Endodermal cell (in vitro differentiated cells): ENCODE data around the gene CD69. TPM values are rescaled to one million over a fixed set of nuclear protein-coding genes. Genes with fewer than 3 reads are reported as not detected.

Experiments
- DNase-seq: peaks from one replicate; pipeline ENCODE4 v3.0.0-alpha.2; 2017
- H3K27ac ChIP-seq: 2 replicates; pipeline ENCODE4 v1.5.1; 2013; ENCODE audit warnings: mild to moderate bottlenecking, low read depth, low read length, moderate library complexity
- H3K27me3 ChIP-seq: 2 replicates; pipeline ENCODE4 v1.6.1; 2013; ENCODE audit warnings: mild to moderate bottlenecking, low read length, moderate library complexity; ENCODE audit not compliant: insufficient read depth, control insufficient read depth, poor library complexity, severe bottlenecking
- H3K36me3 ChIP-seq: 2 replicates; pipeline ENCODE4 v1.7.0; 2013; ENCODE audit warnings: mild to moderate bottlenecking, low read length, moderate library complexity; ENCODE audit not compliant: control insufficient read depth, insufficient read depth
- H3K4me1 ChIP-seq: one replicate; pipeline ENCODE4 v1.7.0; 2013; ENCODE audit warnings: low read length; ENCODE audit not compliant: control insufficient read depth, insufficient read depth
- H3K4me3 ChIP-seq: 2 replicates; pipeline ENCODE4 v1.5.1; 2013; ENCODE audit warnings: mild to moderate bottlenecking, low read length, moderate library complexity
- H3K9ac ChIP-seq: 2 replicates; pipeline ENCODE4 v1.6.1; 2013; ENCODE audit warnings: mild to moderate bottlenecking, low read length, moderate library complexity; ENCODE audit not compliant: poor library complexity, severe bottlenecking; ENCODE audit errors: extremely low read depth
- H3K9me3 ChIP-seq: 2 replicates; pipeline ENCODE4 v1.6.1; 2013; ENCODE audit warnings: mild to moderate bottlenecking, low read length, moderate library complexity; ENCODE audit not compliant: control insufficient read depth
- H3K27ac Mint-ChIP-seq: 2 replicates; pipeline ENCODE4 v1.8.0; 2020; ENCODE audit warnings: mixed read lengths
- H3K27me3 Mint-ChIP-seq: 2 replicates; pipeline ENCODE4 v1.8.0; 2021; ENCODE audit warnings: mild to moderate bottlenecking, mixed read lengths; ENCODE audit not compliant: insufficient read depth
- H3K36me3 Mint-ChIP-seq: 2 replicates; pipeline ENCODE4 v1.8.0; 2020; ENCODE audit warnings: low read depth, mixed read lengths
- H3K4me1 Mint-ChIP-seq: 2 replicates; pipeline ENCODE4 v1.8.0; 2020; ENCODE audit warnings: mixed read lengths
- H3K4me3 Mint-ChIP-seq: 2 replicates; pipeline ENCODE4 v1.8.0; 2020; ENCODE audit warnings: mild to moderate bottlenecking, moderate library complexity, mixed read lengths
- H3K9me3 Mint-ChIP-seq: 2 replicates; pipeline ENCODE4 v1.8.0; 2020; ENCODE audit warnings: mild to moderate bottlenecking, mixed read lengths
- CTCF ChIP-seq: fragments of 200-600 bp; sonication (generic); conservative IDR thresholded peaks from 2 replicates; pipeline ENCODE4 v1.5.0; 2021; ENCODE audit warnings: antibody characterized with exemption, mild to moderate bottlenecking
- WGBS, 2 experiments: methylation state at CpG; one replicate each; pipeline versions ENCODE4 v1.1.5 to v1.1.7; 2013; ENCODE audit warnings: missing lambda C conversion rate in 2 of 2, mixed read lengths in 1 of 2; ENCODE audit not compliant: insufficient coverage in 1 of 2, insufficient read length in 1 of 2; 5-methylcytosine and 5-hydroxymethylcytosine counted together
- total RNA-seq, 2 donors: library from RNA; stranded (reverse); fragmentation: NEBNext Ultra II Directional in 1 of 2; extraction: Animal tissue kit (Norgen Biotek cat#: 25700) in 1 of 2; gene quantifications; 2 replicates in 1 of 2; 3 replicates in 1 of 2; pipeline ENCODE4 v1.2.1, GENCODE V29; 2021

CD69 gene
- total RNA-seq, 2 donors from 2014 or later = not detected

GRCh38 chr12:9730011-9730410 lies 30.7 kb downstream of the CD69 start:
- no peak overlapping the region for H3K27ac ChIP-seq
- no peaks in the 10 kb centered on the region for H3K27me3 Mint-ChIP-seq
- no peak overlapping the region for H3K9ac ChIP-seq
- H3K36me3 ChIP-seq = no peaks in the 10 kb centered on the region
- WGBS, 2 experiments = 92% methylated on average over 3 of the region's 3 CpGs; no CpG with 5 or more reads in 1 of the 2 experiments
- H3K9me3 Mint-ChIP-seq = no peaks in the 10 kb centered on the region
- H3K4me1 ChIP-seq = no peaks in the 10 kb centered on the region
- no peak for DNase-seq
- no peak for TF ChIP-seq CTCF
- H3K27ac Mint-ChIP-seq = no peak overlapping the region
- H3K36me3 Mint-ChIP-seq = no peaks in the 10 kb centered on the region
- H3K4me1 Mint-ChIP-seq = no peaks in the 10 kb centered on the region
- H3K27me3 ChIP-seq = no peaks in the 10 kb centered on the region
- H3K4me3 Mint-ChIP-seq = no peak overlapping the region
- H3K9me3 ChIP-seq = no peaks in the 10 kb centered on the region
- no peak overlapping the region for H3K4me3 ChIP-seq

- Histone ChIP-seq H3K27me3 (no peaks in the 10 kb centered on the region), H3K4me3 (no peak overlapping the region), H3K9ac (no peak overlapping the region), H3K27ac (no peak overlapping the region), H3K9me3 (no peaks in the 10 kb centered on the region), H3K36me3 (no peaks in the 10 kb centered on the region), H3K4me1 (no peaks in the 10 kb centered on the region)
- Mint-ChIP-seq H3K4me1 (no peaks in the 10 kb centered on the region), H3K4me3 (no peak overlapping the region), H3K27me3 (no peaks in the 10 kb centered on the region), H3K36me3 (no peaks in the 10 kb centered on the region), H3K27ac (no peak overlapping the region), H3K9me3 (no peaks in the 10 kb centered on the region)
- no peak for DNase-seq
- no peak for TF ChIP-seq CTCF
These were observed 31.6 kb downstream of the CD69 start for GRCh38 chr12:9729082-9729481.

- Mint-ChIP-seq H3K27me3 (no peaks in the 10 kb centered on the region), H3K36me3 (no peaks in the 10 kb centered on the region), H3K4me1 (no peaks in the 10 kb centered on the region), H3K9me3 (no peaks in the 10 kb centered on the region), H3K27ac (no peak overlapping the region), H3K4me3 (no peak overlapping the region)
- Histone ChIP-seq H3K4me1 (no peaks in the 10 kb centered on the region), H3K27me3 (no peaks in the 10 kb centered on the region), H3K9me3 (no peaks in the 10 kb centered on the region), H3K4me3 (no peak overlapping the region), H3K36me3 (no peaks in the 10 kb centered on the region), H3K27ac (no peak overlapping the region), H3K9ac (no peak overlapping the region)
- DNase-seq = no peak
- 100% methylated on average over 1 of the region's 1 CpG; no CpG with 5 or more reads in 1 of the 2 experiments for WGBS, 2 experiments
- TF ChIP-seq CTCF = no peak
These were observed 32.9 kb downstream of the CD69 start for GRCh38 chr12:9727813-9728212.
